SK-N-SH (cell line): Measurements from ENCODE around the gene CCDC81. TPM values are rescaled to one million over a fixed set of nuclear protein-coding genes. Genes with fewer than 3 reads are reported as not detected.

Source experiments
- CTCF ChIA-PET: fragments of 300-600, 350-600 bp; formaldehyde crosslinking; extraction: SDS; loops from one replicate; lab custom pipeline; 2021; lab: Yijun Ruan, JAX
- POLR2A ChIA-PET: fragments of 350-600 bp; sonication (Branson Sonifier 250); formaldehyde crosslinking; extraction: SDS; loops from one replicate; lab custom pipeline; 2020; ENCODE audit warnings: antibody characterized with exemption, inconsistent platforms; lab: Yijun Ruan, JAX
- DNase-seq: peaks from one replicate; pipeline ENCODE4 v3.0.0; 2012
- H2AFZ ChIP-seq: fragments of 200-600 bp; sonication (generic); 2 replicates; pipeline ENCODE4 v1.8.1; 2016; ENCODE audit warnings: antibody characterized with exemption, mild to moderate bottlenecking, low read depth
- H3F3A ChIP-seq: fragments of 200-600 bp; sonication (generic); replicated peaks from 2 replicates; pipeline ENCODE3; 2016; ENCODE audit warnings: antibody characterized with exemption, mild to moderate bottlenecking; ENCODE audit not compliant: insufficient read depth
- H3K27ac ChIP-seq, 2 experiments: fragments of 200-500 bp in 1 of 2; fragments of 200-600 bp in 1 of 2; sonication (Bioruptor generic) in 1 of 2; sonication (generic), shearing (Covaris generic) in 1 of 2; 2 replicates each; pipeline versions ENCODE4 v1.5.1 to v1.6.1; 2014 to 2016; ENCODE audit warnings: low read depth in 2 of 2, inconsistent platforms in 1 of 2, low read length in 1 of 2, mild to moderate bottlenecking in 1 of 2, mixed read lengths in 1 of 2
- H3K27me3 ChIP-seq: fragments of 200-600 bp; sonication (generic), shearing (Covaris generic); 2 replicates; pipeline ENCODE4 v1.6.1; 2016; ENCODE audit warnings: mixed run types; ENCODE audit not compliant: insufficient read depth
- H3K36me3 ChIP-seq, 2 experiments: fragments of 200-500 bp in 1 of 2; fragments of 200-600 bp in 1 of 2; sonication (Bioruptor generic) in 1 of 2; sonication (generic) in 1 of 2; replicated peaks in 1 of 2; 2 replicates each; pipeline versions ENCODE3 to v1.5.1; 2014 to 2016; ENCODE audit warnings: low read length in 1 of 2, mild to moderate bottlenecking in 1 of 2; ENCODE audit not compliant: insufficient read depth in 2 of 2, control insufficient read depth in 1 of 2
- H3K4me1 ChIP-seq, 2 experiments: fragments of 200-500 bp in 1 of 2; fragments of 200-600 bp in 1 of 2; sonication (Bioruptor generic) in 1 of 2; sonication (generic), shearing (Covaris generic) in 1 of 2; 2 replicates each; pipeline versions ENCODE4 v1.5.1 to v1.6.1; 2014 to 2016; ENCODE audit warnings: low read depth in 1 of 2, low read length in 1 of 2, mixed run types in 1 of 2; ENCODE audit not compliant: insufficient read depth in 2 of 2, control insufficient read depth in 1 of 2
- H3K4me2 ChIP-seq: fragments of 200-600 bp; sonication (generic), shearing (Covaris generic); 2 replicates; pipeline ENCODE4 v1.6.1; 2017; ENCODE audit warnings: mixed run types
- H3K4me3 ChIP-seq, 2 experiments: fragments of 200-500 bp in 1 of 2; fragments of 200-600 bp in 1 of 2; sonication (Bioruptor generic) in 1 of 2; sonication (generic), shearing (Covaris generic) in 1 of 2; 2 replicates each; pipeline versions ENCODE4 v1.5.1 to v1.8.1; 2014 to 2016; ENCODE audit warnings: low read depth in 2 of 2, inconsistent platforms in 1 of 2, low read length in 1 of 2, mild to moderate bottlenecking in 1 of 2, mixed read lengths in 1 of 2, moderate library complexity in 1 of 2
- H3K79me2 ChIP-seq: fragments of 200-600 bp; sonication (generic); 2 replicates; pipeline ENCODE4 v1.8.1; 2017; ENCODE audit warnings: mild to moderate bottlenecking; ENCODE audit not compliant: insufficient read depth
- H3K9ac ChIP-seq: fragments of 200-600 bp; sonication (generic); 2 replicates; pipeline ENCODE4 v1.6.1; 2017; ENCODE audit warnings: mixed run types
- H3K9me2 ChIP-seq: fragments of 200-600 bp; sonication (generic); 2 replicates; pipeline ENCODE4 v1.6.1; 2017; ENCODE audit warnings: mixed run types
- H3K9me3 ChIP-seq: fragments of 200-600 bp; sonication (generic); 2 replicates; pipeline ENCODE4 v1.6.1; 2017; ENCODE audit warnings: mixed run types, mild to moderate bottlenecking, moderate library complexity
- H4K20me1 ChIP-seq: fragments of 200-600 bp; sonication (generic); 2 replicates; pipeline ENCODE4 v1.6.1; 2017; ENCODE audit warnings: mild to moderate bottlenecking, mixed run types; ENCODE audit not compliant: insufficient read depth
- CHD2 ChIP-seq: fragments of 150-350 bp; IDR thresholded peaks from 2 replicates; pipeline ENCODE4 v1.6.1; 2018; ENCODE audit warnings: low read length; ENCODE audit not compliant: partially characterized antibody
- EZH2phosphoT487 ChIP-seq: fragments of 200-600 bp; sonication (generic); IDR thresholded peaks from 2 replicates; pipeline ENCODE4 v1.6.1; 2017; ENCODE audit warnings: low read depth, mixed run types, mild to moderate bottlenecking, antibody characterized with exemption, moderate library complexity, borderline replicate concordance
- FOSL2 ChIP-seq: IDR thresholded peaks from 2 replicates; pipeline ENCODE4 v1.4.0; 2012; ENCODE audit warnings: low read depth, mild to moderate bottlenecking, moderate library complexity, borderline replicate concordance
- FOXM1 ChIP-seq: IDR thresholded peaks from 2 replicates; pipeline ENCODE4 v1.4.0; 2012; ENCODE audit warnings: low read depth, mild to moderate bottlenecking
- GABPA ChIP-seq: IDR thresholded peaks from 2 replicates; pipeline ENCODE4 v1.4.0; 2012; ENCODE audit warnings: low read depth, mild to moderate bottlenecking
- GATA2 ChIP-seq: sonication (generic); formaldehyde crosslinking; IDR thresholded peaks from 2 replicates; pipeline ENCODE4 v1.5.0; 2020; ENCODE audit warnings: mild to moderate bottlenecking, missing genetic modification reagents
- JUND ChIP-seq: IDR thresholded peaks from 2 replicates; pipeline ENCODE4 v1.4.0; 2012
- NFIC ChIP-seq: IDR thresholded peaks from 2 replicates; pipeline ENCODE4 v1.4.0; 2012; ENCODE audit warnings: borderline replicate concordance
- NRF1 ChIP-seq: IDR thresholded peaks from 2 replicates; pipeline ENCODE4 v1.6.1; 2012; ENCODE audit warnings: low read depth, mild to moderate bottlenecking, low read length
- POLR2AphosphoS5 ChIP-seq: IDR thresholded peaks from 2 replicates; pipeline ENCODE4 v1.6.1; 2012; ENCODE audit warnings: low read depth, low read length
- RCOR1 ChIP-seq: fragments of 150-350 bp; IDR thresholded peaks from 2 replicates; pipeline ENCODE4 v1.6.1; 2017; ENCODE audit warnings: antibody characterized with exemption, low read length
- SIN3A ChIP-seq: IDR thresholded peaks from 2 replicates; pipeline ENCODE4 v1.6.1; 2012; ENCODE audit warnings: low read depth, mild to moderate bottlenecking, low read length, moderate library complexity, borderline replicate concordance
- SMC3 ChIP-seq: IDR thresholded peaks from 2 replicates; pipeline ENCODE4 v1.6.1; 2012; ENCODE audit warnings: low read depth, low read length, improper control_type of control experiment
- TAF1 ChIP-seq: IDR thresholded peaks from 2 replicates; pipeline ENCODE4 v1.6.1; 2012; ENCODE audit warnings: low read depth, mild to moderate bottlenecking, low read length, moderate library complexity, borderline replicate concordance
- TCF12 ChIP-seq: IDR thresholded peaks from 2 replicates; pipeline ENCODE4 v1.4.0; 2012
- YY1 ChIP-seq: IDR thresholded peaks from 2 replicates; pipeline ENCODE4 v1.4.0; 2012; ENCODE audit warnings: low read depth, mild to moderate bottlenecking
- WGBS: methylation state at CpG from one replicate; pipeline ENCODE4 v1.1.6; 2017; ENCODE audit warnings: low lambda C conversion rate; 5-methylcytosine and 5-hydroxymethylcytosine counted together
- polyA plus RNA-seq, 3 experiments: library from polyadenylated mRNA; depleted of rRNA; stranded (reverse); fragments of >200 nt; gene quantifications; 2 replicates each; pipeline ENCODE4 v1.2.3, GENCODE V29; 2012
- TF ChIP-seq, protein P1 (sequence below): fragments of 150-350 bp; IDR thresholded peaks from 2 replicates; pipeline ENCODE4 v1.6.1; 2017; ENCODE audit warnings: antibody characterized with exemption, low read length, low read depth, borderline replicate concordance
- TF ChIP-seq, protein P2 (sequence below): IDR thresholded peaks from 2 replicates; pipeline ENCODE4 v1.6.1; 2012; ENCODE audit warnings: mild to moderate bottlenecking, low read depth, low read length, moderate library complexity
- TF ChIP-seq, protein P3 (sequence below): fragments of 200-600 bp; sonication (generic); IDR thresholded peaks from 2 replicates; pipeline ENCODE4 v1.6.1; 2017; ENCODE audit warnings: antibody characterized with exemption, mild to moderate bottlenecking, moderate library complexity
- TF ChIP-seq, protein P4 (sequence below): IDR thresholded peaks from 2 replicates; pipeline ENCODE4 v1.4.0; 2012; ENCODE audit warnings: low read depth, borderline replicate concordance

CCDC81 gene
- polyA plus RNA-seq, 1 of the 3 experiments (the other 2 are of a cell fraction) = 0.49 TPM

DNA sequence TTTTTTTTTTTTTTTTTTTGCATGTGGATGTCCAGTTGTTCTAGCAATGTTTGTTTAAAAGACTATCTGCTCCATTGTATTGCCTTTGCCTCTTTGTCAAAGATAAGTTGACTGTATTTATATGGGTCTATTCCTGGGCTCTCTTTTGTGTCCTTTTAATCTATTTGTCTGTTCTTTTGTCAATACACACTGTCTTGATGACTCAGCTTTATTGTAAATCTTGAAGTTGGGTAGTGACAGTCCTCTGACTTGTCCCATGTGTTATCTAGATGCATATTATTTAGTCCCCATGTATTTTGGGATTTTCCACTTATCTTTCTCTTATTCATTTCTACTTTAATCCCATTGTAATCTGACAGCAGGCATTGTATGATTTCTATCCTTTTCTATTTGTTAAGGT lies 3.3 kb downstream of the CCDC81 start:
- ChIA-PET CTCF (no interaction called here), POLR2A (no interaction called here)
- Histone ChIP-seq H3F3A (no peaks in the 10 kb centered on the region), H4K20me1 (no peaks in the 10 kb centered on the region), H2AFZ (no peak overlapping the region), H3K4me3 (no peak overlapping the region), H3K27ac (no peak overlapping the region), H3K9me3 (no peaks in the 10 kb centered on the region; the same call in 1 of the 2 replicates), H3K79me2 (no peaks in the 10 kb centered on the region), H3K36me3 (peaks cover 0 to 4% of the 10 kb centered on the region in 2 experiments), H3K4me1 (peaks cover 0 to under 1% of the 10 kb centered on the region in 2 experiments; a peak in 1 of 4 replicates), H3K9me2 (no peaks in the 10 kb centered on the region), H3K9ac (no peak overlapping the region), H3K27me3 (no peaks in the 10 kb centered on the region), H3K4me2 (no peak overlapping the region)
- no peak for TF ChIP-seq NRF1
- TF ChIP-seq FOXM1 = no peak
- DNase-seq = no peak

DNA sequence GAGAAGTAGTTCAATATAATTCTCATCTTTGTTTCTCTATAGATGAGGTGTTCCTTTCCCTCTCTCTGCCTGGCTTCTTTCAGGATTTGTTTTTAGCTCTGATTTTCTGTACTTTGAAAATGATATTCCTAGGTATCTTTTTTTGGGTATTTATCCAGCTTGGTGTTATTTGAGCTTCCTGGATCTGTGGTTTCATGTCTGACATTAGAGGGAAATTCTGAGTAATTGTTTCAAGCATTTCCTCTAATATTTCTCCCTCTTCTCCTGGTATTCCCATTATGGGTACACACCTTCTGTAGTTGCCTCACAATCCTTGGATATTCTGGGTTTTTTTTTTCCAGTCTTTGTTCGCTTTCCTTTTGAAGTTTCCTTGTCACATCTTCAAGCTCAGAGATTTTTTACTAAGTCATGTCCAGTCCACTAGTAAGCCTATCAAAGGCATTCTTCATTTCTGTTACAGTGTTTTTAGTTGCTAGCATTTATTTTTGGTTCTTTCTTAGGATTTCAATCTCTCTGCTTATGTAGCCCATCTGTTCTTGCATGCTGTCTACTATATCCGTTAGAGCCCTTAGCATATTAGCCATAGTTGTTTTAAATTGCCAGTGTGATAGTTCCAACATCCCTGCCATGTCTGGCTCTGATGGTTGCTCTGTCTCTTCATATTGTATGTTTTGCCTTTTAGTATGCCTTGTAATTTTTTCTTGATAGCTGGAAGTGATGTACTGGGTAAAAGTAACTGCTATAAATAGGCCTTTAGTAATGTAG lies 5.8 kb downstream of the CCDC81 start:
- POLR2A ChIA-PET = no interaction called here
- Histone ChIP-seq H3K27me3 (no peaks in the 10 kb centered on the region), H4K20me1 (no peaks in the 10 kb centered on the region), H3K79me2 (no peaks in the 10 kb centered on the region), H3K27ac (no peak overlapping the region), H3K9ac (no peak overlapping the region), H3K36me3 (peaks cover 0 to 4% of the 10 kb centered on the region in 2 experiments), H3K9me2 (no peaks in the 10 kb centered on the region), H3K9me3 (no peaks in the 10 kb centered on the region; the same call in 1 of the 2 replicates), H3F3A (peaks cover 4% of the 10 kb centered on the region), H2AFZ (no peak overlapping the region), H3K4me2 (no peak overlapping the region), H3K4me3 (no peak overlapping the region), H3K4me1 (peaks cover 0 to 2% of the 10 kb centered on the region in 2 experiments; a peak in 1 of 4 replicates)
- CTCF ChIA-PET = interaction anchor here (0.7 kb wide), 1 partner anchor 26 kb away, joined by 3 read pairs; no protein-coding TSS in a partner anchor
- no peak for TF ChIP-seq POLR2AphosphoS5
- no peak for TF ChIP-seq RCOR1
- TF ChIP-seq SMC3 = no peak
- no peak for TF ChIP-seq GABPA
- TF ChIP-seq CHD2 = no peak
- no peak for TF ChIP-seq TCF12
- TF ChIP-seq, protein P1, sequence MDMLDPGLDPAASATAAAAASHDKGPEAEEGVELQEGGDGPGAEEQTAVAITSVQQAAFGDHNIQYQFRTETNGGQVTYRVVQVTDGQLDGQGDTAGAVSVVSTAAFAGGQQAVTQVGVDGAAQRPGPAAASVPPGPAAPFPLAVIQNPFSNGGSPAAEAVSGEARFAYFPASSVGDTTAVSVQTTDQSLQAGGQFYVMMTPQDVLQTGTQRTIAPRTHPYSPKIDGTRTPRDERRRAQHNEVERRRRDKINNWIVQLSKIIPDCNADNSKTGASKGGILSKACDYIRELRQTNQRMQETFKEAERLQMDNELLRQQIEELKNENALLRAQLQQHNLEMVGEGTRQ = no peak
- TF ChIP-seq, protein P2, sequence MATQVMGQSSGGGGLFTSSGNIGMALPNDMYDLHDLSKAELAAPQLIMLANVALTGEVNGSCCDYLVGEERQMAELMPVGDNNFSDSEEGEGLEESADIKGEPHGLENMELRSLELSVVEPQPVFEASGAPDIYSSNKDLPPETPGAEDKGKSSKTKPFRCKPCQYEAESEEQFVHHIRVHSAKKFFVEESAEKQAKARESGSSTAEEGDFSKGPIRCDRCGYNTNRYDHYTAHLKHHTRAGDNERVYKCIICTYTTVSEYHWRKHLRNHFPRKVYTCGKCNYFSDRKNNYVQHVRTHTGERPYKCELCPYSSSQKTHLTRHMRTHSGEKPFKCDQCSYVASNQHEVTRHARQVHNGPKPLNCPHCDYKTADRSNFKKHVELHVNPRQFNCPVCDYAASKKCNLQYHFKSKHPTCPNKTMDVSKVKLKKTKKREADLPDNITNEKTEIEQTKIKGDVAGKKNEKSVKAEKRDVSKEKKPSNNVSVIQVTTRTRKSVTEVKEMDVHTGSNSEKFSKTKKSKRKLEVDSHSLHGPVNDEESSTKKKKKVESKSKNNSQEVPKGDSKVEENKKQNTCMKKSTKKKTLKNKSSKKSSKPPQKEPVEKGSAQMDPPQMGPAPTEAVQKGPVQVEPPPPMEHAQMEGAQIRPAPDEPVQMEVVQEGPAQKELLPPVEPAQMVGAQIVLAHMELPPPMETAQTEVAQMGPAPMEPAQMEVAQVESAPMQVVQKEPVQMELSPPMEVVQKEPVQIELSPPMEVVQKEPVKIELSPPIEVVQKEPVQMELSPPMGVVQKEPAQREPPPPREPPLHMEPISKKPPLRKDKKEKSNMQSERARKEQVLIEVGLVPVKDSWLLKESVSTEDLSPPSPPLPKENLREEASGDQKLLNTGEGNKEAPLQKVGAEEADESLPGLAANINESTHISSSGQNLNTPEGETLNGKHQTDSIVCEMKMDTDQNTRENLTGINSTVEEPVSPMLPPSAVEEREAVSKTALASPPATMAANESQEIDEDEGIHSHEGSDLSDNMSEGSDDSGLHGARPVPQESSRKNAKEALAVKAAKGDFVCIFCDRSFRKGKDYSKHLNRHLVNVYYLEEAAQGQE = no peak
- TF ChIP-seq, protein P3, sequence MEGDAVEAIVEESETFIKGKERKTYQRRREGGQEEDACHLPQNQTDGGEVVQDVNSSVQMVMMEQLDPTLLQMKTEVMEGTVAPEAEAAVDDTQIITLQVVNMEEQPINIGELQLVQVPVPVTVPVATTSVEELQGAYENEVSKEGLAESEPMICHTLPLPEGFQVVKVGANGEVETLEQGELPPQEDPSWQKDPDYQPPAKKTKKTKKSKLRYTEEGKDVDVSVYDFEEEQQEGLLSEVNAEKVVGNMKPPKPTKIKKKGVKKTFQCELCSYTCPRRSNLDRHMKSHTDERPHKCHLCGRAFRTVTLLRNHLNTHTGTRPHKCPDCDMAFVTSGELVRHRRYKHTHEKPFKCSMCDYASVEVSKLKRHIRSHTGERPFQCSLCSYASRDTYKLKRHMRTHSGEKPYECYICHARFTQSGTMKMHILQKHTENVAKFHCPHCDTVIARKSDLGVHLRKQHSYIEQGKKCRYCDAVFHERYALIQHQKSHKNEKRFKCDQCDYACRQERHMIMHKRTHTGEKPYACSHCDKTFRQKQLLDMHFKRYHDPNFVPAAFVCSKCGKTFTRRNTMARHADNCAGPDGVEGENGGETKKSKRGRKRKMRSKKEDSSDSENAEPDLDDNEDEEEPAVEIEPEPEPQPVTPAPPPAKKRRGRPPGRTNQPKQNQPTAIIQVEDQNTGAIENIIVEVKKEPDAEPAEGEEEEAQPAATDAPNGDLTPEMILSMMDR = no peak
- TF ChIP-seq GATA2 (CRISPR knock-in tag) = no peak
- TF ChIP-seq, protein P4, sequence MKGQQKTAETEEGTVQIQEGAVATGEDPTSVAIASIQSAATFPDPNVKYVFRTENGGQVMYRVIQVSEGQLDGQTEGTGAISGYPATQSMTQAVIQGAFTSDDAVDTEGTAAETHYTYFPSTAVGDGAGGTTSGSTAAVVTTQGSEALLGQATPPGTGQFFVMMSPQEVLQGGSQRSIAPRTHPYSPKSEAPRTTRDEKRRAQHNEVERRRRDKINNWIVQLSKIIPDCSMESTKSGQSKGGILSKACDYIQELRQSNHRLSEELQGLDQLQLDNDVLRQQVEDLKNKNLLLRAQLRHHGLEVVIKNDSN = no peak
- no peak for TF ChIP-seq YY1
- TF ChIP-seq TAF1 = no peak
- TF ChIP-seq FOSL2 = no peak
- no peak for TF ChIP-seq NFIC
- no peak for TF ChIP-seq SIN3A
- TF ChIP-seq JUND = no peak
- no peak for TF ChIP-seq EZH2phosphoT487
- no peak for DNase-seq
- WGBS = 72% methylated on average over 2 of the region's 2 CpGs
